Testis (tissue), 2 donors: Measurements from ENCODE around the gene USP47.

Source experiments
- CTCF ChIP-seq, 3 experiments: fragments of 450-650 bp in 2 of 3; fragments of 200-600 bp in 1 of 3; sonication (generic) in 1 of 3; IDR thresholded peaks; one replicate each; pipeline ENCODE4 v1.5.1; 2016 to 2019; ENCODE audit warnings: antibody characterized with exemption in 3 of 3, mild to moderate bottlenecking in 2 of 3, moderate library complexity in 1 of 3
- POLR2A ChIP-seq: fragments of 450-650 bp; IDR thresholded peaks from one replicate; pipeline ENCODE4 v1.6.1; 2017; ENCODE audit warnings: antibody characterized with exemption, mild to moderate bottlenecking, moderate library complexity

GRCh38 chr11:11865449-11865848, 23.7 kb downstream of the USP47 start:
- TF ChIP-seq CTCF (IDR thresholded peaks at IDR 0.05): no peak
- TF ChIP-seq POLR2A: no peak
